Glomerular visceral epithelial cell (primary cell): Measurements from ENCODE around the gene EBP.

Experiments
- DNase-seq: peaks from one replicate; pipeline ENCODE4 v3.0.0-alpha.2; 2016; ENCODE audit errors: extremely low spot score

The EBP gene

GRCh38 chrX:48521353-48522243 lies at the start of gene EBP:
Gene EBP (plus strand): TSS chrX:48521808. CDS start chrX:48523772, 1,964 bp downstream.
- DNase-seq, result peak; percentile 92

- DNase-seq, result no peak
Measured at GRCh38 chrX:48472225-48472624, 49.4 kb upstream of the EBP start.

- DNase-seq, result no peak
Measured at GRCh38 chrX:48472851-48473703, 48.5 kb upstream of the EBP start.

GRCh38 chrX:48473704-48473990 lies 48.0 kb upstream of the EBP start:
- DNase-seq, result no peak

- DNase-seq, result no peak
Measured at GRCh38 chrX:48474127-48474526, 47.5 kb upstream of the EBP start.

GRCh38 chrX:48474581-48474980 lies 47.0 kb upstream of the EBP start:
- no peak for DNase-seq

- peak; percentile 14 for DNase-seq
Measured at GRCh38 chrX:48475296-48475695, 46.3 kb upstream of the EBP start.

GRCh38 chrX:48475774-48476577 lies 45.6 kb upstream of the EBP start, which contains the start of gene FTSJ1:
Gene FTSJ1 (plus strand): TSS chrX:48476199. CDS start chrX:48478048, 1,849 bp downstream.
- DNase-seq, result peak; percentile 89

- DNase-seq, result no peak
Measured at GRCh38 chrX:48476919-48477318, 44.7 kb upstream of the EBP start.

GRCh38 chrX:48477960-48478755 lies 43.5 kb upstream of the EBP start:
- DNase-seq, result no peak

- DNase-seq, result no peak
Measured at GRCh38 chrX:48478806-48479205, 42.8 kb upstream of the EBP start.

GRCh38 chrX:48480142-48480541 lies 41.5 kb upstream of the EBP start:
- DNase-seq, result no peak

- no peak for DNase-seq
Measured at GRCh38 chrX:48480583-48480982, 41.0 kb upstream of the EBP start.

GRCh38 chrX:48482526-48482925 lies 39.1 kb upstream of the EBP start:
- DNase-seq, result no peak

GRCh38 chrX:48487362-48487798 lies 34.2 kb upstream of the EBP start:
- peak; percentile 98 for DNase-seq

GRCh38 chrX:48488034-48488433 lies 33.6 kb upstream of the EBP start:
- no peak for DNase-seq

GRCh38 chrX:48489296-48489695 lies 32.3 kb upstream of the EBP start:
- no peak for DNase-seq

GRCh38 chrX:48489892-48490291 lies 31.7 kb upstream of the EBP start:
- no peak for DNase-seq

- peak; percentile 39 for DNase-seq
Measured at GRCh38 chrX:48490661-48491060, 30.9 kb upstream of the EBP start.

- no peak for DNase-seq
Measured at GRCh38 chrX:48491809-48492208, 29.8 kb upstream of the EBP start.

GRCh38 chrX:48492293-48492910 lies 29.2 kb upstream of the EBP start:
- DNase-seq, result peak; percentile 42
